Osteoblast (primary cell): ENCODE results near the gene LOXL3. TPM values are rescaled to one million over a fixed set of nuclear protein-coding genes. Genes with fewer than 3 reads are reported as not detected.
A peak's percentile ranks its signal among the peaks of the same experiment; 100 is the strongest.

Source experiments
- DNase-seq: peaks from one replicate; pipeline ENCODE4 v3.0.0; 2011; ENCODE audit warnings: low spot score, mixed read lengths; ENCODE audit not compliant: insufficient read length; ENCODE audit errors: missing footprints
- H2AFZ ChIP-seq: 2 replicates; pipeline ENCODE4 v1.6.0; 2011; ENCODE audit warnings: mild to moderate bottlenecking, low read length
- H3K27ac ChIP-seq: 2 replicates; pipeline ENCODE4 v1.5.1; 2011; ENCODE audit warnings: mild to moderate bottlenecking, low read depth, low read length, moderate library complexity
- H3K27me3 ChIP-seq: 2 replicates; pipeline ENCODE4 v1.6.0; 2012; ENCODE audit warnings: mild to moderate bottlenecking, control low read depth, inconsistent platforms, low read length, moderate library complexity; ENCODE audit not compliant: insufficient read depth
- H3K36me3 ChIP-seq: 2 replicates; pipeline ENCODE4 v1.5.1; 2011; ENCODE audit warnings: mild to moderate bottlenecking, low read length, control low read depth, moderate library complexity; ENCODE audit not compliant: insufficient read depth
- H3K4me1 ChIP-seq: 2 replicates; pipeline ENCODE4 v1.5.1; 2011; ENCODE audit warnings: mild to moderate bottlenecking, low read length, control low read depth, moderate library complexity; ENCODE audit not compliant: insufficient read depth
- H3K4me2 ChIP-seq: 2 replicates; pipeline ENCODE4 v1.6.0; 2011; ENCODE audit warnings: mild to moderate bottlenecking, low read length; ENCODE audit not compliant: insufficient read depth
- H3K4me3 ChIP-seq: fragments of 200-600 bp; sonication (generic); 3 replicates; pipeline ENCODE4 v1.5.1; 2012; ENCODE audit warnings: mild to moderate bottlenecking, low read length, inconsistent platforms; ENCODE audit not compliant: insufficient read depth
- H3K79me2 ChIP-seq: 2 replicates; pipeline ENCODE4 v1.6.0; 2012; ENCODE audit warnings: mild to moderate bottlenecking, low read length, control low read depth, inconsistent platforms; ENCODE audit not compliant: insufficient read depth
- H3K9me3 ChIP-seq: 2 replicates; pipeline ENCODE4 v1.5.1; 2011; ENCODE audit warnings: low read depth, low read length, control low read depth
- H4K20me1 ChIP-seq: 2 replicates; pipeline ENCODE4 v1.6.0; 2012; ENCODE audit warnings: mild to moderate bottlenecking, low read length, control low read depth; ENCODE audit not compliant: insufficient read depth
- CTCF ChIP-seq: IDR thresholded peaks from 2 replicates; pipeline ENCODE4 v1.5.1; 2011; ENCODE audit warnings: mild to moderate bottlenecking, low read depth, low read length, moderate library complexity; ENCODE audit errors: extremely low read depth
- total RNA-seq: library from RNA; depleted of rRNA; stranded (reverse); fragments of >200 nt; gene quantifications from 2 replicates; pipeline ENCODE4 v1.2.3, GENCODE V29; 2012

Gene LOXL3
- total RNA-seq, 1 donor: 97.4 TPM

DNA sequence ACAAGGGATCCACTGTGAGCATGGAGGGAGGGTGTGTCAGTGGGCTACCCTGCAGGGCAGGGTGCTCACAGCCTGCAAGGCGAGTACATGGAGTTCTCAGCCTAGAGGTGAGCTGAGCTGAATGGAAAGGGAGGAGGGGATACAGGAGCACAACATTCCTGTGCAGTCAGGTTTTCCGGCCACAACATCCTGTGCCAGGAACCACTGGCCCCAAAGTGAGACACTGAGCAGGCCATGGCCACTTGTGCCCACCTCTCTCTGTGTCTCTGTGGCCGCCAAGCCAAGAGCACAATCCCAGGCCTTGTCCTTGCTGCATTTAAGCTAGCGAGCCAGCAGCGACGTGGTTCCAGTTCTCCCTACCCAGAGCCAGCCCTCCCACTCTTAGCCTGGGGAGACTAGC is 6.8 kb upstream of the LOXL3 start:
- H3K9me3 ChIP-seq: no peaks in the 10 kb centered on the region
- no peaks in the 10 kb centered on the region for H3K27me3 ChIP-seq
- H3K4me1 ChIP-seq: peaks cover 65% of the 10 kb centered on the region
- no peak overlapping the region for H3K4me3 ChIP-seq
- H3K4me2 ChIP-seq: no peak overlapping the region
- peaks cover 22% of the 10 kb centered on the region for H3K36me3 ChIP-seq
- H3K79me2 ChIP-seq: peaks cover 20% of the 10 kb centered on the region
- H4K20me1 ChIP-seq: peaks cover 3% of the 10 kb centered on the region
- DNase-seq: peak; percentile 58
- peak overlapping the region; percentile 42 for H2AFZ ChIP-seq
- no peak for TF ChIP-seq CTCF
- peak overlapping the region; percentile 49 for H3K27ac ChIP-seq

GRCh38 chr2:74559912-74560311 is 6.2 kb upstream of the LOXL3 start:
- DNase-seq: no peak
- peaks cover 22% of the 10 kb centered on the region for H3K36me3 ChIP-seq
- peaks cover 27% of the 10 kb centered on the region for H3K79me2 ChIP-seq
- H3K4me1 ChIP-seq: peaks cover 62% of the 10 kb centered on the region
- peaks cover 3% of the 10 kb centered on the region for H4K20me1 ChIP-seq
- H3K27ac ChIP-seq: no peak overlapping the region
- H3K4me3 ChIP-seq: no peak overlapping the region
- H2AFZ ChIP-seq: no peak overlapping the region
- H3K4me2 ChIP-seq: no peak overlapping the region
- no peaks in the 10 kb centered on the region for H3K9me3 ChIP-seq
- H3K27me3 ChIP-seq: no peaks in the 10 kb centered on the region
- no peak for TF ChIP-seq CTCF

DNA sequence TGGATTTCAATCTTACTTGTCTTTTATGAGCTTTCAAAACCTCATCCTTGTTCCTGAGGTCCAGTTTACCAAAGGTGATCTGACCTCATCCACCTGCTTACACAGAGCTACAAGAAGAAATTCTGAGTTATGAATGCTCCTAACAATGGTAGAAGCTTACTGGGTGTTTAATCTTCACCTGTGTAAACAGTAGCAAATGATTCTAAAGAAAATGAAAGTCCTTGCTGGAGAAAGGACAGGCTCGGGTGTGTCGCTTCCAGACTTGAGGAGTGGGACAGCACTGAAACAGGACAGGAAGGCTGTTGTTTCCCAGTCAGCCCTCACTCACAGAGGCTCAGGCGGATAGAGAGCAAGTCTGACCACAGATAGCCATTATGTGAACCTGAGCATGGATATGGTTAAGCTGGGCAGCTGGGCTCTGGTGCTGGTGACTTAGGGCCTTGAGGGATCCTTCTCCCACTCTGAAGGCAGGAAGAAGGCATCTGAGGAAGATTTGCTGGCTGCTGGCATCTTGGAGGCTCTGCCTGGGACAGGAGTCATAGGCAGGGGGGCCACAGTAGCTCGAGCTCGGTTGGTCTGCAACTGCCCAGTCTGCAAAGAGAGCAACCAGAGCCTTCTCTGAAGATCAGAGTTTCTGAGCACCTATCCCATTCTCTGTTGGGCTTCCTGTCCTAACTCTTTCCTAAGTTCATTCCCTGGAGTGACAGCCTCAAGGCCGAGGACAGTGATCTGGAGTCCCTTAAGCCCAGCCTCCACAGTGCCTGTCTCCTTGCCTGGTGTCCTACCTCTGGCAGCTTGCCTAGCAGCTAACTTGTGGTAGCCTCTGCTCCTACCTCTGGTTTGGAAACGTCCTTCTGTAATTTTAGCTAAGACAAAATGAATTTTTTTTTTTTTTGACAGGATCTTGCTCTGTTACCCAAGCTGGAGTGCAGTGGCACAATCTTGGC is 4.8 kb upstream of the LOXL3 start:
- H3K27me3 ChIP-seq: no peaks in the 10 kb centered on the region
- H3K4me2 ChIP-seq: no peak overlapping the region
- H3K4me1 ChIP-seq: peaks cover 49% of the 10 kb centered on the region
- no peak overlapping the region for H2AFZ ChIP-seq
- H3K36me3 ChIP-seq: peaks cover 22% of the 10 kb centered on the region
- H3K27ac ChIP-seq: no peak overlapping the region
- no peak overlapping the region for H3K4me3 ChIP-seq
- peaks cover 3% of the 10 kb centered on the region for H4K20me1 ChIP-seq
- peak; percentile 31 for DNase-seq
- no peaks in the 10 kb centered on the region for H3K9me3 ChIP-seq
- H3K79me2 ChIP-seq: peaks cover 37% of the 10 kb centered on the region
- no peak for TF ChIP-seq CTCF

- peaks cover 53% of the 10 kb centered on the region for H3K79me2 ChIP-seq
- H3K27ac ChIP-seq: peak overlapping the region; percentile 45
- peaks cover 28% of the 10 kb centered on the region for H3K36me3 ChIP-seq
- no peaks in the 10 kb centered on the region for H3K27me3 ChIP-seq
- no peaks in the 10 kb centered on the region for H3K9me3 ChIP-seq
- peaks cover 3% of the 10 kb centered on the region for H4K20me1 ChIP-seq
- peaks cover 55% of the 10 kb centered on the region for H3K4me1 ChIP-seq
- no peak for TF ChIP-seq CTCF
- peak overlapping the region; percentile 93 for H3K4me3 ChIP-seq
- no peak overlapping the region for H2AFZ ChIP-seq
- H3K4me2 ChIP-seq: peak overlapping the region; percentile 91
- DNase-seq: no peak
Observed at GRCh38 chr2:74556831-74557370, 3.2 kb upstream of the LOXL3 start.
